Activated T-cell treated with anti-CD3 and anti-CD28 coated beads, Interleukin-2, amount 50 U/mL, for 72 hours (primary cell): ENCODE data around the gene PANK4. TPM values are rescaled to one million over a fixed set of nuclear protein-coding genes. Genes with fewer than 3 reads are reported as not detected.

Source experiments
- ATAC-seq, 2 donors: fragments of 150-1000 bp; cut with Tn5 transposase; replicated peaks in 1 of 2; 2 replicates each; pipeline ENCODE4 v1.10.0; 2021; ENCODE audit warnings: moderate library complexity in 2 of 2, mild to moderate bottlenecking in 1 of 2
- DNase-seq, 2 donors: peaks; one replicate each; pipeline ENCODE4 v3.0.0; 2021 to 2022; ENCODE audit warnings: mixed read lengths in 1 of 2
- H3K27ac Mint-ChIP-seq: one replicate; pipeline ENCODE4 v1.8.0; 2022; ENCODE audit warnings: mild to moderate bottlenecking, moderate library complexity, mixed read lengths
- H3K27me3 Mint-ChIP-seq: one replicate; pipeline ENCODE4 v1.8.0; 2022; ENCODE audit warnings: low read depth, mixed read lengths
- H3K36me3 Mint-ChIP-seq, 2 donors: one replicate each; pipeline ENCODE4 v1.8.0; 2022; ENCODE audit warnings: mixed read lengths in 2 of 2, mild to moderate bottlenecking in 1 of 2; ENCODE audit not compliant: insufficient read depth in 2 of 2
- H3K4me1 Mint-ChIP-seq: one replicate; pipeline ENCODE4 v1.8.0; 2022; ENCODE audit warnings: low read depth, mixed read lengths
- H3K4me3 Mint-ChIP-seq, 2 donors: one replicate each; pipeline ENCODE4 v1.8.0; 2022; ENCODE audit warnings: mild to moderate bottlenecking in 2 of 2, mixed read lengths in 2 of 2, moderate library complexity in 2 of 2
- H3K9me3 Mint-ChIP-seq, 2 donors: one replicate each; pipeline ENCODE4 v1.8.0; 2022; ENCODE audit warnings: mixed read lengths in 2 of 2
- total RNA-seq, 2 donors: library from RNA; stranded (reverse); gene quantifications; one replicate each; pipeline ENCODE4 v1.2.3, GENCODE V29; 2022

PANK4 gene
- total RNA-seq, 2 donors from 2014 or later, result 44.6 to 49.7 TPM

DNA sequence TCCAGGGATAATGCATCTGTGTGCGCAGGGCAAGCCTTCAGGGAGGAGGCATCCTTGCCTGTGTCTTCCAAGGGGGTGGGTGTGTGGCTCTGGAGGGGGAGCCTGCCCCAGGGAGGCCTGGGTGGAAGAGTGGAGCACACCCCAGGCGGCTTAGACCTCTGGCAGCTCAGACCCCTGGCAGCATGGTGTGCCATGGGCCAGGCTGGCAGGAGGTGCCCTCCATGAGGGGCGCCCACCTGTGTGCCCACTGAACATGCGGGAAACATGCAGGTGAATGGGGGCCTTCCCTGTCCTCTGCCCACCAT is 1.1 kb upstream of the PANK4 start:
- peak overlapping the region in 1 of 2 donors; percentile 64 for H3K4me3 Mint-ChIP-seq
- peaks cover 44% of the 10 kb centered on the region for H3K4me1 Mint-ChIP-seq
- DNase-seq (no peak), ATAC-seq (no peak)
- no peak overlapping the region for H3K27ac Mint-ChIP-seq
- no peaks in the 10 kb centered on the region for H3K27me3 Mint-ChIP-seq
- peaks cover 0 to 3% of the 10 kb centered on the region in 2 donors for H3K36me3 Mint-ChIP-seq
- H3K9me3 Mint-ChIP-seq, result no peaks in the 10 kb centered on the region

DNA sequence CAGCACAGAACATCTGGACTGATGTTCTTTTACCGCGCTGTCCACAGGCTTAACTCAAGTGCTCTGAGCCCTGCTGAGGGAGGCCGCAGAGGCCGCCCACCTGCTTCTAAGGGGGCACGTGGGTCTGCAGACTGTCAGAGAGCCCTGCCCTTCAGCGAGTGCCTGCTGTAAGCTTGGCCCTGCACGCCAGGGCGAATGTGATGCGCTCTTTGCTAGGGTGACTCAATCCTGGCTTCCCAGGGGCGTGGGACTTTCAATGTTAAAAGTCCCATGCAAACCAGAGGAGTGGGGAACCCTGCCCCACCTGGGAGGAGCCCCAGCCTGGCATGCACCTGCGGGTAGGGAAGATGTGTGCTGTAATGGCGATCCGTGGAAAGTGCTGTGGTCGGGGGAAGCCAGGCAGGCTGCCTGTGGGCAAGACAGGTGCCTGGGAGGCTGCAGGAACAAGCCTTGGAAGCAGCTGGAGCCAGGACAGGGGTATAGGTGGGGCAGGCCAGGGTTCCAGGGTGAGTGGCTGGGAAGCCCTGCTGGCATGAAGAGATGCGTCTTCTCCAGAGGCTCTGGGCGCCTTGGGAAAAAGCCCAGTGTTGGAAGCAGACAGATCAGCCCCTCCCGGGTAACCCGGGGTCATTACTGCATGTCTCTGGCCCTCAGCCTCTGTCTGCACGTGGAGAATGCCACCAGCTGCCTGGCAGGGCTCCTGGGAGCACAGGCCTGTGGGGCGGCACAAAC is 594 bp upstream of the PANK4 start:
- peaks cover 49% of the 10 kb centered on the region for H3K4me1 Mint-ChIP-seq
- H3K36me3 Mint-ChIP-seq, result peaks cover 0 to 3% of the 10 kb centered on the region in 2 donors
- no peaks in the 10 kb centered on the region for H3K9me3 Mint-ChIP-seq
- H3K27me3 Mint-ChIP-seq, result no peaks in the 10 kb centered on the region
- DNase-seq (peak; percentile 78 to 87), ATAC-seq (peak; percentile 61 to 64)
- H3K4me3 Mint-ChIP-seq, result peak overlapping the region; percentile 43 to 64
- no peak overlapping the region for H3K27ac Mint-ChIP-seq

DNA sequence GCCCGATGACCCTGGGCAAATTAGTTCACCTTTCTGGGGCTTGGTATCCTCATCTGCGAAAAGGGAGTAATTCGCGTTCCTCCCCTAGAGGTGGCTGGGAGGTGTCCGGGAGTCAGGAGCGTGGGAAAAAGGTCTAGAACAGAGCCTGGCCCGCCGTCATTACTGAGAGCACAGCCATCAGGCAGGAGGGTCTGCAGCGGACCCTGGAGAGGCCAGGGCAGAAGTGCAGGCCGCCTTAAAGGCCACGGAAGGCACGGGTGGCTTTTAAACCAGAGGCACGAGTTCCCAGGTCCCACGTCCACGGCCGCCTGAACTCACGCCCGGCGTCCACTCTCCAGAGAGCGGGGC is 850 bp downstream of the PANK4 start:
- peaks cover 0 to 6% of the 10 kb centered on the region in 2 donors for H3K36me3 Mint-ChIP-seq

DNA sequence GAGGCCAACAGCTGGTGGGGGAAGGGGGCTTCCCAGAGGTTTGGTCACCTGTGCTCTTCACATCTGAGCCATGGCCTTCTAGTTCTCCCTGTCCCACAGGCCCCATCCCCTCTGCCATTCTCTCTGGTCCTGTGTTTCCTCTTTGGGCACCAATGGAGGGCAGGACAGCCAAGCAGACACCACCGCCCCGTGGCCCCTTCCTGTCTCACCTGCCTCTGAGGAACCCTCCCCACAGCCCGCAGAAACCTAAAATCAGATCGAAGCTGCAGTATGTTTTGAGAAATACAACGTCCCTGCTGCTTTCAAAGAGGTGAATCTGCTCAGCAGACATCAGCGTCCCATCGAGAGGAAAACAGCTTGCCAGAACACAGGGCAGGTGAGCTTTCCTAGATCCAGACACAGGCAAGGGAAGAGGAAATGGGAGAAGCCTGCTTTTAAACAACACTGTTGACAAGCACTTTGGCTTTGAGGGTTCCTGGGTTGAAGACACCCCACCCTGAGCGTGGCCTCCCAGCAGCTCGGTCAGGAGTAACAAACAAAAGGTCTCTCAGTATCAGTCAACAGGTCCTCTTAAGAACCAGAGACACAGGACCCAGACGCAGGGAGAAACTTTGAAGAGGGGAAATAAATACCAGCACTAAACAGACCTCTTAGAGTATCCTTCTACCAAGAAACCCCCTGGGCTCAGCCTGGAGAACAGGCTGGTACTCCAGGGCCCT is 2.3 kb downstream of the PANK4 start:
- DNase-seq (peak; percentile 72 to 75), ATAC-seq (peak; percentile 15 to 20)
- Mint-ChIP-seq H3K4me3 (peak overlapping the region; percentile 81 to 94), H3K27ac (peak overlapping the region; percentile 74), H3K27me3 (no peaks in the 10 kb centered on the region), H3K36me3 (peaks cover 1 to 7% of the 10 kb centered on the region in 2 donors), H3K9me3 (no peaks in the 10 kb centered on the region), H3K4me1 (peaks cover 49% of the 10 kb centered on the region)

More for the DNA sequence above, 850 bp downstream of the PANK4 start:
- ATAC-seq (no peak), DNase-seq (no peak)
- Mint-ChIP-seq H3K27ac (peak overlapping the region; percentile 74), H3K27me3 (no peaks in the 10 kb centered on the region), H3K4me1 (peaks cover 49% of the 10 kb centered on the region), H3K4me3 (peak overlapping the region; percentile 81 to 94), H3K9me3 (no peaks in the 10 kb centered on the region)

DNA sequence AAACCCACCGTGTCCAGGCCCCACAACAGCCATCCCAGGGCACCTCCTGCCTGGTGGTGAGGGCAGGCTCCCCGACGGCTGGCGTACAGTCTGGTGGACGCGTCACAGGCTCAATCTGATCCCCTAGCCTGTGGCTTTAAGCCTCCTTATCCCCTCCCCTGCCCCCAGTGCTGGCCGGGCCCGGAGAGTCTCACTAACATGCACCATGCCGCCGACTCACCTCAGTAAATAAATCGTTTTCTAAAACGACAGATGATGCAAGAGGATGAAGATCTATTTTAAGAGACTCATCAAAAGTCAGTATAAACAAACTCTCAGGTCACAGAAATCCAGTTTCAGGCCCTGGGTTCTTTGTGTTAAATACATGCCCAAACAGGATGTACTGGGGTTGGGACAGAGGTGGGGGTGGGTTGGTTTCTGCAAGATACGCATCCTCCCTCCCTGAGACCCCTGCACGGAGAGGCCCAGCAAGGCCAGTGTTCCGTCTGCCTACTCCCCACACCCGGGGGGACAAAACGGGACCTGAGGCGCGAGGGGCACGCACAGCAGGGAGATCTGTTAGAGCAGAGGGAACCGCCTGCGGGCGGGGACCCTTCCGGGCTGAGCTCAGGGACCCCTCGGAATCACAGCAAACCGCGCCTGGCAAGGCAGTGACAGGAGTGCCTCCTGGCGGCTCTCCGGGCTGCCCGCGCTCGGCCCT is 3.1 kb downstream of the PANK4 start:
- H3K27ac Mint-ChIP-seq, result peak overlapping the region; percentile 92
- ATAC-seq (peak; percentile 3 to 6), DNase-seq (peak; percentile 34 to 46)
- H3K4me3 Mint-ChIP-seq, result peak overlapping the region; percentile 81 to 94
- peaks cover 4 to 7% of the 10 kb centered on the region in 2 donors for H3K36me3 Mint-ChIP-seq
- H3K9me3 Mint-ChIP-seq, result no peaks in the 10 kb centered on the region
- H3K27me3 Mint-ChIP-seq, result no peaks in the 10 kb centered on the region
- H3K4me1 Mint-ChIP-seq, result peaks cover 43% of the 10 kb centered on the region

DNA sequence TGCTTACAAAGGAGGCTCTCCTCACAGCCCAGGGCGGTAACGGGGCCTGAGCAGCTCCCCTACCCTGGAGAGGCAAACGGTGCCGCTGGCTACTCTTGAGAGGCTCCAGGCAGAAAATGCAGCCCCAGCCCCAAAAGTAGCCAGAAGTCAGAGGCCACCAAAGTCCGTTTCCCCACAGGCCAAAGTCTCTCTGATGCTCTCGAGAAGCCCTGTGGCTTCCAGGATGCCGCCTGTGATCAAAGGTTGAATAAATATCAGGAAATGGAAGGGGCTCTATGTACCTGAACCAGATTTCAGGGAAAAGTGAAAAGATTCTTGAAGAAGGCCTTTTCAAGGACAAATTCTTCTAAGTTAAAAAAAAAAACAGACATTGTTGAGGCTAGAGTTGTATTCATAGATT is 4.2 kb downstream of the PANK4 start:
- DNase-seq (no peak), ATAC-seq (no peak)
- peaks cover 39% of the 10 kb centered on the region for H3K4me1 Mint-ChIP-seq
- H3K27ac Mint-ChIP-seq, result peak overlapping the region; percentile 92
- H3K4me3 Mint-ChIP-seq, result peak overlapping the region; percentile 81 to 94
- no peaks in the 10 kb centered on the region for H3K27me3 Mint-ChIP-seq
- peaks cover 4 to 7% of the 10 kb centered on the region in 2 donors for H3K36me3 Mint-ChIP-seq
- no peaks in the 10 kb centered on the region for H3K9me3 Mint-ChIP-seq

DNA sequence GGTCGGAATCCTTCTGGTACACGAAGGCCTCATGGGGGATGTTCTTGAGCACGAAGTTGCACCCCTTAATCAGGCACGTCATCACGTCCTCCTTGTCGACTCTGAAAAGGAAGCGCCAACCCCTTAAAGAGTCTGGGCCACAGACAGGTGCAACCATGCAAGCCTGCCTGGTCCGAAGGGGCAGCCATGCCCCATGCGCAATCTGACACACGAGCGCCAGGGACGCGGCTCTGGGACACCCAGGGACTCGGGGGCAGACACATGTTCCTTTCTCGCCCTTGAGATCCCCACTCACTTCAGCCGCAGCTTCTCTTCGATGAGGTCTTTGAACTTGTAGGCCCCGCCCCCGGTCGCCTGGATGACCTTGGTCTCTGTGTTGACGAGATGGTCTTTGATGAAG is 5.6 kb downstream of the PANK4 start:
- Mint-ChIP-seq H3K27me3 (no peaks in the 10 kb centered on the region), H3K9me3 (no peaks in the 10 kb centered on the region), H3K4me3 (no peak overlapping the region), H3K27ac (no peak overlapping the region), H3K4me1 (peaks cover 34% of the 10 kb centered on the region), H3K36me3 (peaks cover 4 to 7% of the 10 kb centered on the region in 2 donors)
- ATAC-seq, result no peak
- DNase-seq, result no peak

DNA sequence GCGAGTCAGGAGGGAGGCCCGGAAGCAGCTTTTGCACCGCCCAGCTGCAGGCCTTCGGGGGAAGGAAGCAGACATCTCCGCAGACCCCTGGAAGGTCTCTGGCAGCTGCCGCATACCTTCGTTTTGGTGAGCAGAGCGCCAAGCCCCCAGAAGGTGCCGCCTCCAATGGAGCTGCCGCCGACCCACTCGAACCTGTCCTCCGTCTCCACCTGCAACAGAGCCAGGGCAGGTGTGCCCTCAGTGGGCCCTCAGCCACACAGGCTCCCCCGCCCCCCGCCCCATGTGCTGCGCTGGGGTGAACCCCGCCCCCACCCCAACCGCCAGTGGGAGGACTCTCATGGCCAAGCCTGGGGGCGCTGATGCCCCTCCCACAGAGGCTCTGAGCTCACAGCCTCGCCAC is 6.2 kb downstream of the PANK4 start:
- no peak for DNase-seq
- Mint-ChIP-seq H3K4me3 (no peak overlapping the region), H3K27me3 (no peaks in the 10 kb centered on the region), H3K36me3 (peaks cover 4 to 7% of the 10 kb centered on the region in 2 donors), H3K9me3 (no peaks in the 10 kb centered on the region), H3K27ac (no peak overlapping the region), H3K4me1 (peaks cover 32% of the 10 kb centered on the region)
- no peak for ATAC-seq

DNA sequence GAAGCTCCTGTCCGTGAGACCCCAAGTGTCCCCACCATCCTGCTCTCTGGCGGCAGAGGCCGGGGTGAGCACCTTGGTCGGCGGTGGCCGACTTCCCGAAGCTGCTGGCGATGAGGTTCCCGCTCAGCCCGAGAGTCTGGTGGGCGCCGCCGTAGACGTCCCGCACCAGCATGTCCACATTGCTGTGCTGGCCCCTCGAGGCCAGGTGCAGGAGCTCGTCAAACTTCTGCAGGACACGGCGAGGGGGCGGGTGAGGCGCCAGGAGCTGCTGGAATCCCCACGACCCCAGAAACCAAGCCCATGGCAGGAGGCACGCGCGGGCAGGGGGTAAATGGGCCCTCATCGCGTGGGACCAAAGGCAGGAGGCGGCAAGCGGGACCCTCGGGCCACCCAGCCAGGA is 6.7 kb downstream of the PANK4 start:
- Mint-ChIP-seq H3K36me3 (peaks cover 4 to 7% of the 10 kb centered on the region in 2 donors), H3K27ac (no peak overlapping the region), H3K27me3 (no peaks in the 10 kb centered on the region), H3K4me3 (no peak overlapping the region), H3K4me1 (peaks cover 28% of the 10 kb centered on the region), H3K9me3 (no peaks in the 10 kb centered on the region)
- ATAC-seq, result no peak
- no peak for DNase-seq

DNA sequence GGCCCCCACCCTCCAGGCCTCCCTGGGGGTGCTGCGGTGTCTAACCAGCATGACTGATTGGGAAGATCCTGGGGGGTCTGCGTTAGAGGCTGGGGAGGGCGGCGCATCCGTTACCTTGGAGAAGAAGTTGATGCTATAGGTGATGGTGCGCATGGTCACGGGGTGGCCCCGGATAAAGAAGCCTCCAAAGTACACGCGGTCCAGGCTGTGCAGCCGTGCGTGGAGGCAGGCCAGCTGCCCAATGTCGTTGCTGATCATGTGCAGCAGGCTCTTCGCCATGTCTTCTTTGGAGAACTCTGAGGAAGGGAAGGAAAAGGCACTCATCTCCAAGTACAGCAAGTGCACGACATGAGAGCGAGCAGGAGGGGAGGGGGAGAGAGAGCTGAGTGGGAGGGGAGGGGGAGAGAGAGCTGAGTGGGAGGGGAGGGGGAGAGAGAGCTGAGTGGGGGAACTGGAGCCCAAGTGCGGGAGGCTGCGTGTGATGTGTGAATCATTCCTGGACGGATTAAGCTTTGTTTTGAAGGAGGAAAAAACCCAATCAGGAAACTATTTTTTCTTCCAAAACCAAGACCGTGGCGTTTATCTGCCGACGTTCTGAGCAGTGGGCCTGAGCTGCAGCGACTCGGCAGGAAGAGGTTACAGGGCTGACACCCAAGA is 7.2 kb downstream of the PANK4 start:
- Mint-ChIP-seq H3K27ac (no peak overlapping the region), H3K9me3 (no peaks in the 10 kb centered on the region), H3K4me1 (peaks cover 22% of the 10 kb centered on the region), H3K4me3 (no peak overlapping the region), H3K27me3 (no peaks in the 10 kb centered on the region), H3K36me3 (peaks cover 4 to 7% of the 10 kb centered on the region in 2 donors)
- DNase-seq, result no peak
- no peak for ATAC-seq

DNA sequence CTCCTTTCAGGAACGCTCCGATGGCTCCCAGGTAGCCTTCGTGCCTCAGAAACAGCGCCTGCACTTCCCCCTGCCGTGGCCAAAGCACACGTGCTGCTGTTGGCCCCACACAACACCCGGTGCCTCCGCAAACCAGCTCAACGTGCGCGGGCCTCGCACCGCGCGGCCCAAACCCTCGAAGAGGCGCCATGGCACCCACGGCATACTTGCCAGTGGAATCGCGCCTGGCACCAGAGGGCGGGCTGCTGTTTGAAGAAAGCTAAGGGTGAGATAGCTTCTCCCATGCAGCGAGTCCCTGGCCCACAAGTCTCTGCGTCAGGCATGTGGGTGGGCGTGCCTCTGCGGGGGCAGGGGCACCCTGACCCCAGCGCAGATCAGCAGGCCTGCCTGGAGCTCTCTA is 7.9 kb downstream of the PANK4 start:
- DNase-seq (no peak), ATAC-seq (no peak)
- Mint-ChIP-seq H3K27me3 (no peaks in the 10 kb centered on the region), H3K4me3 (no peak overlapping the region), H3K4me1 (peaks cover 16% of the 10 kb centered on the region), H3K36me3 (peaks cover 4 to 7% of the 10 kb centered on the region in 2 donors), H3K27ac (no peak overlapping the region), H3K9me3 (no peaks in the 10 kb centered on the region)

DNA sequence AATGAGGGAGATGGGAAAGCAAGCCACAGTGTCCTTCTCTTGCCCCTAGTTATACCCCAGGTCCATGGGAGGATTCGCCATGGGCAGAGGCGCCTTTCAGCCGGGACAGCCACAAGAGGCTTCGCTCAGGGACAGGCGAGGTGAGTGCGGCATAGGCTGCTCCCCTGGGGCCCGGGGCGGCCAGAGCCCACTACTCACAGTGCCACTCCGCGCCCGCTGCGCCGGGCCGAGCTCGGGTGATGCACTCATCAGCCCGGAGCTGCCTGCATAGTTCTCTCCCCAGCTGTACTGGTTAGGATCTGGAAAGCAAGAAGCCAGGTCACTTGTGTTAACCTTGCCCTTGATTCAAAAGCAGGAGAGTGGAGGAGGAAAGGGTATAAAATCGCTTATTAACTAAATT is 8.4 kb downstream of the PANK4 start:
- Mint-ChIP-seq H3K4me3 (no peak overlapping the region), H3K27ac (no peak overlapping the region), H3K27me3 (no peaks in the 10 kb centered on the region), H3K36me3 (peaks cover 4 to 7% of the 10 kb centered on the region in 2 donors), H3K9me3 (no peaks in the 10 kb centered on the region), H3K4me1 (peaks cover 10% of the 10 kb centered on the region)
- no peak for DNase-seq
- no peak for ATAC-seq

DNA sequence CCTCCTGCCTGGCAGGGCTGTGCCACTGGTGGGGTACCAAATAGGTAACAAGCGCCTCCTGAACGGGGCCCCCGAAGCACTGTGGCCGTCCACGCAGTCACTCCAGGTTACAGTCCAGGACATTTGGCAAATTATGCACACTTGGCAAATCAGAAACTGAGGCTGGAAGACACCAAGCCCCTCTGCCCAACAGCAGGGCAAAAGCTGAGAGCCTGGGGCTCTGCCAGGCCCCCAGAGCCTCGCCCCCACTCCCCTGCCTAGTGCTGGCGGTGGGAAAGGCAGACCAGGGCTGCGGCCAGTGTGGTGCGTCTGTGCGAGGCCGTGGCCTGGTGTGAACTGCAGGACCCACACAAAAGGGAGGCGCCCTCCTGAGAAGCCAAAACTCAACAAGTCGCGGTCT is 9.4 kb downstream of the PANK4 start:
- ATAC-seq (no peak), DNase-seq (no peak)
- no peak overlapping the region for H3K27ac Mint-ChIP-seq
- H3K4me3 Mint-ChIP-seq, result no peak overlapping the region
- H3K4me1 Mint-ChIP-seq, result no peaks in the 10 kb centered on the region
- no peaks in the 10 kb centered on the region for H3K27me3 Mint-ChIP-seq
- peaks cover 4% of the 10 kb centered on the region in 2 donors for H3K36me3 Mint-ChIP-seq
- no peaks in the 10 kb centered on the region for H3K9me3 Mint-ChIP-seq
